Stimulated activated CD4-positive, alpha-beta T cell treated with anti-CD3 and anti-CD28 coated beads, Interleukin-15, amount 100 ng/mL, for 24 hours (primary cell): ENCODE data around the gene RNASE11.
"Not testable (repeated sequence)": the region's sequence is repeated elsewhere in the genome, so short reads cannot be mapped to it uniquely, and the experiment has no call there.

Experiments used
- DNase-seq: peaks from one replicate; pipeline ENCODE4 v3.0.0-alpha.2; 2020

RNASE11 gene

DNA sequence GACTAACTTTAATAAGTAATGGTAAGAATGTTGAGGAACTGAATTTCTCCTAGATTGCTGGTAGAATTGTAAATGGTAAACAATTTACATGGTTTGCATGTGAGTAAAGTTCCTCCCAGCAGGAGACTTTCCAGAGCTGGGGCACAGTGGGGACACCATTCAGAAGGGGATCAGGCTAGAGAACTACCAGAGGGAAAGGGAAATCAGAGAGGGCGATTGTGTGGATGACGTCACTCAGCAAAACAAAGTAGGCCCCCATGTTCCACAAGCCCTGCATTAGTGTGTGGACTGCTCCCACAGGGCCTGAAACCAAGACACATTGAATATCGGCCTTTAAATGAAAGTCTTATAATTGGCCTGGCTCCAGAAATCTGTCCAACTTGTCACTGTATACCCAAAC is 9.5 kb downstream of the RNASE11 start:
- DNase-seq, result no peak

DNA sequence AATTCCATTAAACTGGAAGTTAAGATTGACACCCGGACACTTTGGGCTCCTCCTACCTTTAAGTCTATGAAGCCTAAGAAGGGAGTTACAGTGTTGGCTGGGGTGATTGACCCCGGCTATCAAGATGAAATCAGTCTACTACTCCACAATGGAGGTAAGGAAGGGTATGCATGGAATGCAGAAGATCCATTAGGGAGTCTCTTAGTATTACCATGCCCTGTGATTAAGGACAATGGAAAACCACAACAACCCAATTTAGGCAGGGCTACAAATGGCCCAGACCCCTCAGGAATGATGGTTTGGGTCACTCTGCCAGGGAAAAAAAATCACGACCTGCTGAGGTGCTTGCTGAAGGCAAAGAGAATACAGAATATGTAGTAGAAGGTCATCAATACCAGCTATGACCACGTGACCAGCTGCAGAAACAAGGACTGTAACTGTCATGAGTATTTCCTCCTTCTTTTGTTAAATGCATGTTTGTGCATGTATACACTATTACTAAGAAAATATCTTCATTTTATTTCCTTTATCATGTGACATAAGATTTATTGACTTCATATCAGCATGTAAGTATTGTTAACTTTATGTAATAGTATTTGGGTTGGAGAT is 15.3 kb downstream of the RNASE11 start:
- not testable (repeated sequence) for DNase-seq

- DNase-seq, result not testable (repeated sequence)
Observed at GRCh38 chr14:20570720-20571119, 17.1 kb downstream of the RNASE11 start.

GRCh38 chr14:20569865-20570264 is 17.9 kb downstream of the RNASE11 start:
- DNase-seq, result not testable (repeated sequence)

GRCh38 chr14:20569066-20569465 is 18.7 kb downstream of the RNASE11 start:
- no peak for DNase-seq

GRCh38 chr14:20568393-20568792 is 19.4 kb downstream of the RNASE11 start:
- DNase-seq, result no peak

DNA sequence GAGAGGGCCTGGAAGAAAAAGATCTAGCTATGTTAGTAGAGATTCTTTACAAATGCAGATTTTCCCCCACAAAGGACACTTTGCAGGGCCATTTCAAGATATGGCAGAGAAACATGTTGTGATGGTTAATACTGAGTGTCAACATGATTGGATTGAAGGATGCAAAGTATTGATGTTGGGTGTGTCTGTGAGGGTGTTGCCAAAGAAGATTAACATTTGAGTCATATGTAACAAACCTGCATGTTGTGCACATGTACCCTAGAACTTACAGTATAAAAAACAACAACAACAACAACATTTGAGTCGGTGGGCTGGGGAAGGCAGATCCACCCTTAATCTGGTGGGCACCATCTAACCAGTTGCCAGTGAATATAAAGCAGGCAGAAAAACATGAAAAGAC is 20.6 kb downstream of the RNASE11 start:
- DNase-seq, result not testable (repeated sequence)

- no peak for DNase-seq
Observed at GRCh38 chr14:20564501-20564997, 23.3 kb downstream of the RNASE11 start.

DNA sequence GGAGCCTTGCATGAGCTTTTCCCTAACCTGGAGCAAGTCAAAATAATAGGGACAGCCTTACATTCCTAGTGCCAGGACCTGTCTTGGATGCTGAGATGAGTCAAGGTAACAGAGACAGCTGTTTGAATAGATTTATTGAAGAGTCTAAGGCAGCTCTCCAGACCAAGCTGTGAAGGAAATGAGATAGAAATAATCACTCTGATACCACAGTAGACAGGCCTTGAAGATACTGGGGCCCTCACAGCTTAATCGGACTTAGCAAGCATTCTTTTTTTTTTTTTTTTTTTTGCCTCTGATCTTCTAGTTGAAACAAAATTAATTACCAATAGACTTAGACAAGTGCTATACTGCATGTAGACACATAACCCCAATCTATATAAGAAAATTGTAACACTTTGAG is 23.8 kb downstream of the RNASE11 start:
- DNase-seq, result no peak

DNA sequence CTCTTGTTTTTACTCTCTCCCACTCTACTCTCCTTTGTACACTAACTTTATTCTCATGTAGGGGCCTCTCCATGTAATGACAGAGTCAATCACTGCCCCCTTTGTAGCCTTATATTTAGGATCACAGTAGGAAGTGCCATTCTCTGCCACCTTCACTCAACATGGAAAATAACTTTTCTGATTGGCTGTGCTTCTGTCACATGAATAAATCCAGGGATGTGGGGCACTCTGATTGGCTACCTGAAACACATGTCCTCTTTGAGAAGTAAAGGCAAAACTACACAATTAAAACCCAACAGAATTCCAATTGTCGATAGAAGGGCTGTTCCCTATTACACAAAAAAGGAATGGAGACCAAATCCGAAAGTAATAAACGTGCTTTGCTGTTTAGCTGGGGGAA is 26.8 kb downstream of the RNASE11 start, which contains the start of gene RNASE9:
Gene RNASE9 (minus strand): TSS at position 87 of the 400 bp plus-strand sequence.
- DNase-seq, result no peak

GRCh38 chr14:20559461-20559904 is 28.3 kb downstream of the RNASE11 start:
- DNase-seq, result no peak

- no peak for DNase-seq
Observed at GRCh38 chr14:20557212-20557542, 30.6 kb downstream of the RNASE11 start.

DNA sequence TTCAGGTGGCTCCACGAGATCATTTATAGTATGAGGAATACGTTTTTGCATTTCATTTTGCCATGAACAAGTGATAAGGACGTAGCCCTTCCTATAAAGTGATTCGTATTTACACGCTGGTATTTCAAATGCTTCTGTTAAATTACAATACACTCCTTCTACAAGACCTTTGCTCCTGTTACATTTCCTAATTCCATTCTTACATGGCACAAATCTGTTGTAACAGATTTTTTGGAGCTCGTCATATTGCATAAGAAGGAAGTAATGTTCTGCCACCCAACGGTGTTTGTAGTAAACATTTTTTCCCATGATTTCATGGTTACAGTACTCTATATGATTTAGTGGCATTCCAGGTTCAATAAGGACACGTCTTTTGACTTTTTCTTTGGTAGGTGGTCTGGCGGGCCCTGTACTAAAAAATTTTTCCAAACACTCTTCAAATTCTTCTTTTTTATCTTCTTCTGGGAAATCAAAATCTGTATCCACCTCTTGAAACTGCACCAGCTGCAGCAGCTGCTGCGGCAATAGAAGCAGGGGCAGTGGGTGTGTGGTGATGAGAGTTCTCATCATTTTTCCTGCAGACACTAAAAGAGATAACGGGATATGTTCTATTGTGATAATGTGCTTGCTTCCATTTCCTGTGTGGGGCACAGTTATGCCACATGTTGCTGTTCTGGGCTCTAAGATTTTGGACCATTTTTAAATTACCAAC is 31.1 kb downstream of the RNASE11 start:
- DNase-seq, result no peak

GRCh38 chr14:20555845-20556244 is 32.0 kb downstream of the RNASE11 start:
- DNase-seq, result no peak

GRCh38 chr14:20553024-20553423 is 34.8 kb downstream of the RNASE11 start:
- DNase-seq, result no peak

DNA sequence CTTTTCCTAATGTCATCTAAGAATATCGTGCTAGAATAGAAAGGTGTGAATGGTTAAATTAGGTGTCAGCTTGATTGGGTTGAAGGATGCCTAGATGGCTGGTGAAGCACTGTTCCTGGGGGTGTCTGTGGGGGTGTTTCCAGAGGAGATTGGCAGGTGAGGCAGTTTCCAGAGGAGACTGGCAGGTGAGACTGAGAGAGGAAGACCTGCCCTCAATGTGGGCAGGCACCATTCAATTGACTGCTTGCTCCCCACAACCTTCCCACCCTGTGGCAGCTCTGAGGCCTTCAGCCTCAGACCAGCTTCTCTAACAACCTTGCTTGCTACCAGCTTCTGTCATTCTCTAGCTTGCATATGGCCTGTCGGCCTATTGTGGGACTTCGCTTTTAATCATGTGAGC is 36.2 kb downstream of the RNASE11 start:
- DNase-seq, result no peak

- no peak for DNase-seq
Observed at GRCh38 chr14:20550926-20551325, 36.9 kb downstream of the RNASE11 start.

DNA sequence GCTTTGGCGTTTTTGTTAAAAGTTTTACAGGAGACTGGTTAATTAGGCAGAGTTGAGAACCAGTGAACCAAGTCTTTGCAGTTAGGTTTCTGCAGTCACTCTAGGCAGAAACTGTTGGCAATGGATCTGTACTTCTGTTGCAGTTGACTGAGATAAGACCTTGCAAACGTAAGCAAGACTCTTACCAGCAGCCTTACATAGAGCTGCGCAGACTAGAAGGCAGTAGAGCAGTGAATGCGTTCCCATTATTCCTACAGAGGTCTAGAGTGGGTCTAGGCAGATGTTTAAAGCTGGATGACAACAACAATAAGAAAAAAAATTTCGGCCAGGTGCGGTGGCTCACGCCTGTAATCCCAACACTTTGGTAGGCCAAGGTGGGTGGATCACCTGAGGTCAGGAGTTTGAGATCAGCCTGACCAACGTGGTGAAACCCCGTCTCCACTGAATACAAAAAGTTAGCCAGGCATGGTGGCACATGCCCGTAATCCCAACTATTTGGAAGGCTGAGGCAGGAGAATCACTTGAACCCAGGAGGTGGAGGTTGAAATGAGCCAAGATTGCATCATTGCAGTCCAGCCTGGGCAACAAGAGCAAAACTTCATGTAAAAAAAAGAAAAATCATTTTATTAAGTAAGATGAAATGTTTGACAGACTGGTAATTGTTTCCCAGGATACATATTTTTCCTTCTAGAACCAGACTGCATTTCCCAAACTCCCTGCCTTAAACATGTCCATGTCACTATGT is 39.2 kb downstream of the RNASE11 start:
- DNase-seq, result no peak

DNA sequence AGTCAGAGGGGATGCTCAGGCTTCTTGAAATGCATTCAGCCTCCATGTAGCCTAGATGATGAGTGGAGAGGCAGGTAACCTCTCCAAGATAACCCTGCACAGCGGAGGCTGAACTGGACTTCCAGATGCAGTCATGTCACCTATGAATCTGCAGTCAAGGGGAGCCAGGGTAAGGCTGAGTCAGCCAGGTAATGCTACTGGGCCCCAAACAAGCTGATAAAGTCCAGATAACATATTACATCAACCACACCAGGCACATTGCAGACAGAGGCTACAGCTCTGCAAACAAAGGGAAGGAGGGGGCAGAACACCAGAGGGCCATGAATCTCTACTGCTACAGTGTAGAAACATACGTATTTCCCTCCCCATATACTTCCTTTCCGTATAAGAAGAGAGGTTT is 40.9 kb downstream of the RNASE11 start:
- DNase-seq, result no peak

GRCh38 chr14:20539906-20540305 is 47.9 kb downstream of the RNASE11 start:
- no peak for DNase-seq
